ENCODE measurements around the gene WDR45B.

WDR45B gene

DNA sequence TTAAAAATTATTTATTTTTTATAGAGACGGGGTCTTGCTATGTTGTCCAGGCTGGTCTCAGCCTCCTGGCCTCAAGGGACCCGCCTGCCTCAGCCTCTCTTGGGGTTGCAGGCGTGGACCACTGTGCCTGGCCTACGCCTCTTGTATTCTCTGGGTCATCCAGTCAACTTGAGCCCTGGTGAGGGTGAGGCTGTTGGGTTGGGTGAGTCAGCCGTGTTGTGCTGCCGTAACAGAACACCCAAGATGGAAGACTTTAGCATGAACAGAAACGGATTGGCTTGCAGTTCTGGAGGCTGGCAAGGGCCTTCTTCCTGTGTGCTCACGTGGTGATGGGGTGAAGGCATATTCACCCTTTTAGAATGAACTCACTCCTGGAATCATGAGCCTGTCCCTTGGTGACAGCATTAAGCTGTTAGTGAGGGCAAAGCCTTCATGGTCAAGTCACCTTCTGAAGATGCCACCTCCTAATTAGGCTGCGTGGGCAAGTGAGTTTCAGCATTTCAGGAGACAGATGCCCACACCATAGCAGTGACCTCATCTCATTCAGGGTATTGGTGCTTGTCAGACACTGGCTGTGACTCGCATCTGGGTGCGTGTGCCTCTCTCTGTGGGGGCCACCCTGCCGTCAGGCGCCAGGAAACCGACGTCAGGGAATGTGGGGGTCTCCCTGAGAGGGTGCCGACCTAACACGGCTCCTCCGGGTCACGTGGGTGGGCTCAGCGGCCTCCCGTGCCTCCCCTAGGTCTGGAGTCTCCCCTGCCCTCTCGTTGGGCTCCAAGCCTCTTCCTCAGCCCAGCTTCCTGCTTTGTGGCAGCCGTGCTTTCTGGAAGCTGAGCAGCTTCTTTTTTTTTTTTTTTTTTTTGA, 49.8 kb downstream of the WDR45B start:
- TF ChIP-seq, protein P1, sequence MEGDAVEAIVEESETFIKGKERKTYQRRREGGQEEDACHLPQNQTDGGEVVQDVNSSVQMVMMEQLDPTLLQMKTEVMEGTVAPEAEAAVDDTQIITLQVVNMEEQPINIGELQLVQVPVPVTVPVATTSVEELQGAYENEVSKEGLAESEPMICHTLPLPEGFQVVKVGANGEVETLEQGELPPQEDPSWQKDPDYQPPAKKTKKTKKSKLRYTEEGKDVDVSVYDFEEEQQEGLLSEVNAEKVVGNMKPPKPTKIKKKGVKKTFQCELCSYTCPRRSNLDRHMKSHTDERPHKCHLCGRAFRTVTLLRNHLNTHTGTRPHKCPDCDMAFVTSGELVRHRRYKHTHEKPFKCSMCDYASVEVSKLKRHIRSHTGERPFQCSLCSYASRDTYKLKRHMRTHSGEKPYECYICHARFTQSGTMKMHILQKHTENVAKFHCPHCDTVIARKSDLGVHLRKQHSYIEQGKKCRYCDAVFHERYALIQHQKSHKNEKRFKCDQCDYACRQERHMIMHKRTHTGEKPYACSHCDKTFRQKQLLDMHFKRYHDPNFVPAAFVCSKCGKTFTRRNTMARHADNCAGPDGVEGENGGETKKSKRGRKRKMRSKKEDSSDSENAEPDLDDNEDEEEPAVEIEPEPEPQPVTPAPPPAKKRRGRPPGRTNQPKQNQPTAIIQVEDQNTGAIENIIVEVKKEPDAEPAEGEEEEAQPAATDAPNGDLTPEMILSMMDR (IDR thresholded peaks at IDR 0.05; ENCODE audit: control insufficient read depth, insufficient read depth, low read depth, low read length, missing control alignments), result no peak
- no peak for DNase-seq (ENCODE audit: low read depth)

DNA sequence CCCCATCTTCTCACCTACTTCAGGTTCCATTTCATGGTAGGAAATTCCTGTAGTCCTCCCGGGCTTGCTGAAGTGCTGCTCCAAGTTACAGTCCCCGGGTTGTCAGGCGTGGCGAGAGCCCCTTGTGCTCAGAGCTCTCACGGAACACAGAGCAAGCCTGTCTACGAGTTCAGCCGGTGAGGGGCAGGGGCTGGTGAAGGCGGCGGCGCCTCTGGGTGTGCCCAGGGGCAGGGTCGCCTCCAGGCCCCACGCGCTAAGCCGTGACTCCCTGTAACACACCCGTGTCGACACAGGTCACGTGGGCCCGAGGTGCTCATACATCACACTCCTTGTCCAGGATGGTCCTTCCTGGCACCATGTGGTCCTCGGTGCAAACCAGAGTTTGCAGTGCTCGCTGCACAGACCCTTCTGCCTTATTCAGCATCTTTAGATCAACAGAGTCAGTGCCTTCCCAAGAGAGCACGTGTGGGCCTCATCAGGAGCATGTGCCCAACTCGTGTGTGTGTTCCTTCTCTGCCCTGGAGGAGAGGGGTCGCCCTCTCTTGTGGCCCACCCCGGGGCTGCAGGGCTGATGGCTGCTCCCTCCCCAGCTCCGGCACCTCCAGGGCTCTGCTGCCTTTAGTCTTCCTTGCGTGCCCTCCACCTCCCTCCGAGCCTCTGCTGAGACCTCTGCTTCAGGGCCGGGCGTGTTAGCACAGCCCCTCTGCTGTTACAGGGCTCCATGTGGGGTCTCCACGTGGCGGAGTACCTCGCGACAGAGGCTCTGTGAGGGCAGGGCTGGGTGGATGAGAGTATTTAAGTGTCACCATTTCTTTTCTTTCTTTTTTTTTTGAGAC, 51.2 kb downstream of the WDR45B start:
- TF ChIP-seq, protein P1 (IDR thresholded peaks at IDR 0.05; ENCODE audit: control insufficient read depth, insufficient read depth, low read depth, low read length, missing control alignments), result no peak
- DNase-seq (ENCODE audit: low read depth), result no peak

More for the DNA sequence above, 49.8 kb downstream of the WDR45B start:
- no peak overlapping the region for H3K4me3 ChIP-seq (ENCODE audit: control insufficient read depth, low read depth, low read length)

DNA sequence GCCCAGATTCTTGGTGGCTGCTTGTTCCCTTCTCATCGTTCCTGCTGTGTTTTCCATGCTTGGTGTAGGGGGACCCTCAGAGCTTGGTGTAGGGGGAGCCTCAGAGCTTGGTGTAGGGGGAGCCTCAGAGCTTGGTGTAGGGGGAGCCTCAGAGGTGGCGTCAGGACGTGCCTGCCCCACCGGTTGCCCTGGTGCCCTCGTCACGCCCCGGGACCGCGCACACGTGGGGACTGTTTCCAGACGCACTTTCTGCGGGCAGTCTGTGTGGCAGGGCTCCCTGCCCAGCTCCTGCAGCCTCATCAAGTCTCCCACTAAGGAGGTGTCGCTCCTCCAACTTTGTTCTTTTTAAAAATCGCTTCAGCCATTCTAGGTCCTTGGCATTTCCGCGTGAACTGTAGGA, 51.9 kb downstream of the WDR45B start:
- no peak overlapping the region for H3K4me3 ChIP-seq (ENCODE audit: control insufficient read depth, low read depth, low read length)
- TF ChIP-seq, protein P1 (IDR thresholded peaks at IDR 0.05; ENCODE audit: control insufficient read depth, insufficient read depth, low read depth, low read length, missing control alignments), result no peak
- DNase-seq (ENCODE audit: low read depth), result no peak

More for the DNA sequence above, 51.2 kb downstream of the WDR45B start:
- no peak overlapping the region for H3K4me3 ChIP-seq (ENCODE audit: control insufficient read depth, low read depth, low read length)

DNA sequence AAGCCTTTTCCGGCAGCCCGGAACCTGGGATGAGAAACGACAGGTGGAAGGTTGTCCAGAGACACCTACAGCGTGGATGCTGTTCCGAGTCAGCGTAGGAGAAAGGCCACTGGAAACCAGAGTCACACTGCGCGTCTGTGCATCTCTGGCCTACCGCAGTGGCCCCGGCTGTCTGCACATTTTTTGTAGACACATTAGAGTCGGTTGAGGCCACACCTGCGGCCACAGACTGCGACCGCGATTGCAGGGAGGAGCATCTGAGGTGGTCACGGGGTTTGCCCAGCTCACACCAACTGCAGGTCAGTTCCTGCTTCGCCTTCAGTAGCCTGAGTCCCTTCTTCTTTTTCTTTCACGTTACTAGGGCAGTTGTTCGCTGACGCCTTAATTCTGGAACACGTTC, 52.4 kb downstream of the WDR45B start:
- DNase-seq (ENCODE audit: low read depth), result no peak
- no peak overlapping the region for H3K4me3 ChIP-seq (ENCODE audit: control insufficient read depth, low read depth, low read length)
- TF ChIP-seq, protein P1 (IDR thresholded peaks at IDR 0.05; ENCODE audit: control insufficient read depth, insufficient read depth, low read depth, low read length, missing control alignments), result no peak

DNA sequence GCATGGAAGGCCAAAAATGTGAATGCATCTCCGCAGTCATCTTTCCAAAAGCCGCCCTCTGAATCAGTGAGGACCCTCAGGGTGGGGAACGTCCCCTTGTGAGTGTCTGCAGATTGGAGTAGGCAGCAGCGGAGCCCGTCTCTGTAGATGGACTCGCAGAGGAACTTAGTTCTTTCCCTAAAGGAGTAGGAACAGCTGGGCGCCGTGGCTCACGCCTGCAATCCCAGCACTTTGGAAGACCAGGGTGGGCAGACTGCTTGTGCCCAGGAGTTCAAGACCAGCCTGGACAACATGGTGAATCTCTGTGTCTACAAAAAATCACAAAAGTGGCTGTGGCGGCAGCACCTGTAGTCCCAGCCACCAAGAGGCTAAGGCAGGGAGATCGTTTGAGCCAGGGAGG, 53.7 kb downstream of the WDR45B start:
- H3K4me3 ChIP-seq (ENCODE audit: control insufficient read depth, low read depth, low read length), result no peak overlapping the region
- TF ChIP-seq, protein P1 (IDR thresholded peaks at IDR 0.05; ENCODE audit: control insufficient read depth, insufficient read depth, low read depth, low read length, missing control alignments), result no peak
- DNase-seq (ENCODE audit: low read depth), result no peak

DNA sequence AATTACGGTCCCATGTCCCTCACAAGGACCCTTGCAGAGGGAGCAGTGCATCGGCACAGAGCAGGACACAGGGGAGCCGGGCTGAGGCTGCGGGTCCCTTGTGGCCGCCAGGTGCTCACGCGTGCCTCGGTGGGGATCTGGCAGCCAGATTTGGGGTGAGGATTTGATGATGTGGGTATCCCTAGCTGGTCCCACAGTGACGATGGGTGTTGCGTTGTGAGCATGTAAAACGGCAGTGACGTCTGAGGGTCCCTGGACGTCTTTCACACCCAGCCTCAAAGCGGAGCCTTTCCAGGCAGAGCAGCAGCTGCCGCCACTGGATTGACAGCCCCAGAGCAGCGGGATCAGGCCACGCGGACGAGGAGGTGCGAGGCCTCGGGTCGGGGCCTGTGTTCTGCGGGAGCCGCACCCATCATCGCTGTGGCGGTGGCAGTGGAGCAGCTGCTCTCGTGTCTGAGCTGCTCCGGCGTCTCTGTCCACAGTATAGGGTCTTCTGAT, 54.6 kb downstream of the WDR45B start:
- no peak for DNase-seq (ENCODE audit: low read depth)
- TF ChIP-seq, protein P1 (IDR thresholded peaks at IDR 0.05; ENCODE audit: control insufficient read depth, insufficient read depth, low read depth, low read length, missing control alignments), result no peak
- peak overlapping the region; percentile 55 for H3K4me3 ChIP-seq (ENCODE audit: control insufficient read depth, low read depth, low read length)

Measured in AG09309 (cell line).